AML-193 (cell line): ENCODE data around the gene BMP7.
"Not testable (repeated sequence)": the region's sequence is repeated elsewhere in the genome, so short reads cannot be mapped to it uniquely, and the experiment has no call there.

Experiments used
- DNase-seq, 2 experiments: peaks; one replicate each; lab custom pipeline; 2025; lab: John Stamatoyannopoulos, UW

Gene BMP7

GRCh38 chr20:57167971-57168701 lies 98.3 kb downstream of the BMP7 start:
- DNase-seq = no peak

DNA sequence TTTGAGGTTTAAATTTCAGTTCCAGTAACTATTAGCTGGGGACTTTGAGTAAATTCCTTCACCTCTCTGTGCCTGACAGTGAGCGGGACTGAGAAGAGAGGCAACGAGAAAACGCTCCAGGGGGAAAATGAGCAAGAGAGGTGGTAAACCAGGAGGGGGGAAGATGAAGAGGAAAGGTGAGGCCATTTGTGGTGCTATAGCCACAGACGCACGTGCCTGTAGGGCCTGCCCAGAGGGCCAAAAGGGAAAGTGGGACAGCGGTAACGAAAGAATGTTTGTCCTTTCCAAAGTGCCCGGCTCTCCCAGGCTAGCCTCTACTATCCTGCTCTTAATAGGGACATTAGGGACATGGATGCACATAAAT lies 99.2 kb downstream of the BMP7 start:
- DNase-seq = no peak

- no peak for DNase-seq
These were observed 99.7 kb downstream of the BMP7 start for GRCh38 chr20:57166568-57167291.

DNA sequence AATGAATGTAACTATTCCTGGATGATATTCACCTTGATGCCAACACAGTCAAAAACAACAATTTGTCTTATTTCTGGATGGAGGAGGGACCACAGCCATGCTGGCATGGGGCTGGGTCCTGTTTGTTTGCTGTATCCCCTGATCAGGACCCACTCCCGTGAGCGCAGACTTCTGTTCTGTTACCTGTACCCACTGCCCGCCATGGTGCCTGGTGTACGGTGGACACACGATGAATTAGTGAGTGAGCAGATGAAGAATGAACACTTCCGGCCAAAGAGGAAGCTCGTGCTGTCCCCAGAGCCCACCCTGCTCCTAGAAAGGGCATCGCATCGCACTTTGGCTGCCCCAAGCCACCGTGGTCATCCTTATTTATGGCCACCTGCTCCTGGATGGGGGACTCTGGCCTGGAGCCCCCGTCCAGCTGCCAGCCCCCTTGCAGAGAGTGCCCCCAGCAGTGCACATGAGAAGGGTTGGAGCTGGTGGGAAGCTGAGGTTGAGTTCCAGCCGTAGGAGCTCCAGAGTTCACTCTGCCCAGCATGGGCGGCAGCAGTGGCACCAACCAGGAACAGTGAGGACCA lies 100.9 kb downstream of the BMP7 start:
- no peak for DNase-seq

- no peak for DNase-seq
These were observed 101.6 kb downstream of the BMP7 start for GRCh38 chr20:57164872-57165271.

GRCh38 chr20:57163041-57163440 lies 103.4 kb downstream of the BMP7 start:
- no peak for DNase-seq

GRCh38 chr20:57162362-57162652 lies 104.1 kb downstream of the BMP7 start:
- DNase-seq = no peak

GRCh38 chr20:57161478-57162361 lies 104.7 kb downstream of the BMP7 start:
- no peak for DNase-seq

- no peak for DNase-seq
These were observed 105.5 kb downstream of the BMP7 start for GRCh38 chr20:57160985-57161384.

GRCh38 chr20:57159945-57160610 lies 106.4 kb downstream of the BMP7 start:
- DNase-seq = no peak

DNA sequence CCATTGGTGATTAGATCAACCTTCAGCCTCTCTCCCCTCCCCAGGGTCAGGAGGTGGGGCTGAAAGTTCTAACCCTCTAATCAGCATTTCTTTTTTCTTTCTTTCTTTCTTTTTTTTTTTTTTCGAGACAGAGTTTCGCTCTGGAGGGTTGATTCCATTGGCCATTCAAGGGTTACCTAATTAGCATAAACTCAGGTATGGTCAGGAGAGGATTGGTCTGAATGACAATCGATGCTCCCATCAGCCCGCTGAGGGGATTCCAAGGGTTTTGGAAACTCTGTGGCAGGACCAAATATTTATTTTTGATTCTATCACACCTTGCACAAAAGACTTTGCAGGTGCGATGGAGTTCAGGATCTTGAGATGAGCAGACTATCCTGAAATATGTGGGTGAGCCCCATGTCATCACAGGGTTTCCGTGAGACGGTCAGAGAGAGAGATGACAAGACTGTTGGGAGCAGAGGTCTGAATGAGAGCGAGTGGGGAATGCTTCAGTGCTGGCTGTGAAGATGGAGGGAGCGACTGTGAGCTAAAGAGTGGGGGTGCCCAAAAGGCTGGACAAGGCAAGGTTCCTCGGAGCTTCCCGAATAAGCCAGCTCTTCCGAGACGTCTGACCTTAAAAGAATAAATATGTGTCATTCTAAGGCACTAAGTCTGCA lies 107.1 kb downstream of the BMP7 start:
- no peak for DNase-seq

DNA sequence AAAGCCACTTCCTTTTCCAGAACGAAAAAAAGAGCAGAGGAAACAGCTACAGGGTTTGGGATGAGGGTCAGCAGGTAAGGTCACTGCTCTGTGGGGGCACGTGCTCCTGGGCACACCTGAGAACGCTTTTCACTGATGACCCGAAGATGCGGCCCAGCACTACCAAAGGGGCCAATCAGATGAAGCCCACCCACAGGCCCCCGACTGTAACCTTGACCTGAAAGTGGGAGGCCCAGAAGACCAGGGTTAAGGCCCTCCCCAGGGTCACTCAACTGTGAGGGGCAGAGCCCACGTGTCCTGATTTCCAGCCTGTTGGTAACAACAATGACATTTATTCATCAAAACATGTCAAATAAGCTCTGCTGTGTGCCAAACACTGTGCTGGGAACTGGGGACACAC lies 108.0 kb downstream of the BMP7 start:
- no peak for DNase-seq

- DNase-seq = not testable (repeated sequence)
These were observed 108.7 kb downstream of the BMP7 start for GRCh38 chr20:57157787-57158186.

DNA sequence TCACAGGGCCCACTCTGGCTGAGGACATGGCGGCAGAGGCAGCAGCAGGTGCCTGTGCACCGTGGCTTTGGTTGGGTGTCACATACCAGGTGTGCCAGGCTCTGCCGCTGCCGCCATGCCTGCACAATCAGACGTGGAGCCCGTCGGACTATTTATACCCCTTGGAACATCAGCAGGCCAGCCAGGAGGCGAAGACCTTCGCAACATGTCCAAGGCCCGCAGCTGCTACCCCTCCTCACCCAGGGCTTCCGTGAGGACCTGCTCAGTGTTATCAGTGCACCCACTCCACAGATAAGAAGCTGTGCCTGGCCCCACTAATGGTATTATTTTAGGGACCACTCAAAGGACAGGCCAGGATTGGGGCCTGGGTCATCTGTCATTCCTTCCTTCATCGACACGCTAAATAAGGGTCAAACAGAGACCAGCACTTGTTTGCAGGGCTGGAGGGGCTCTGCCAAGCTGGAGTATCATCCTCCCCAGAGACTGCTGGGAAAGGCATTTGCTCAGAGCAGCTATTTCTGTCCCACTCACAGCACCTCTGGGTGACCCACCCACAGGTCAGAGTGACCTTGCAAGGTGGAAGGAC lies 109.2 kb downstream of the BMP7 start:
- DNase-seq = no peak

- DNase-seq = no peak
These were observed 110.3 kb downstream of the BMP7 start for GRCh38 chr20:57156011-57156729.

GRCh38 chr20:57155415-57155814 lies 111.0 kb downstream of the BMP7 start:
- no peak for DNase-seq

DNA sequence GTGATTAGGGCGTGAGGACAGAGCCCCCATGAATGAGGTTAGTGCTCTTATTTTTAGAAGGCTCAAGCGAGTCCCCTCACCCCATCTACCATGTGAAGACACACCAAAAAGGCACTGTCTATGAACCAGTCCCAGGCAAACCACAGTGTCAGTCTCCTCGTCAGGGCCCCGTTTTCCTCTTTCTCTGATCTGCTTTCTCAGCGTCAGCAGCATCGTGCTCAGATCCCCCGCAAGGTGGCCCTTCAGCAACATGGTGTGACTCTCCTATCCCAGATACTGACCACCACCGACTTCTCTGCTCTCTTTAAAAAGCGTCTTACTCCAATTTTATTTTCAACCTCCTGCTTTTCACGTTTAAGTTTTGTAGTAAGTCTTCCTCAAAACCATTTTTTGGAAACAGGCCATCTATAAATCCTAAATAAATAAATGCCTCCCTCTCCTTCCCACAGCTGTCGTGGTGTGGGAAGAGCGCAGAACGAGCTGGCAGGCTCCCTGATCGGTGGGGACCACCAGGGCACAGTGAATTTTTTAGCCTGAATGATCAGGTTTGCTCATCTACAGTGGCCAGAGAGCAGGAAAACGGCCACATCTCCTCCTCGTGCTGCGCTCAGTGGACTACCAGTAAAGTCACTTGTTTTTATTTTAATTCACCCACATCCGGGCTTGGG lies 113.1 kb downstream of the BMP7 start:
- DNase-seq = no peak

- no peak for DNase-seq
These were observed 113.9 kb downstream of the BMP7 start for GRCh38 chr20:57152557-57152956.

- DNase-seq = no peak
These were observed 115.9 kb downstream of the BMP7 start for GRCh38 chr20:57150559-57150958.

DNA sequence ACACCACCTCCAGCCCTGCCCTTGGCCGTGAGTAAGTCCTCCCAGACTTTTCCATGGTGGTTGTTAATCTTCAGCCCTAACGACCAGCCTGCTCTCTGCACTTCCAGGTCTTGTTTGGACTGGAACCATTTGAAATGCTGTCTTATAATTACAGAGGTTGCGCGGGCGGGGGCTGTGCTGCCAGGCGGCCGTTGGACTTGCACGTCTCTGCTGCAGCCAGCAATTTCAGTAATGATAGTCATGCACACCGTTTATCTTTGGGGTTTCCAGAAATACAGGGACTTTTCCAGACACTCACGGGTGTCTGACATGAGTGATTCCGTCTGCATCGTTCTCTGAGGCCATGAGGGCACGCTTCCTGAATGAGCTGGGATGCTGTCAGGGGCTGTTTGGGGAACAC lies 118.2 kb downstream of the BMP7 start:
- DNase-seq = no peak
